DLD1 (cell line): ENCODE measurements around the gene SCARB2.

Source experiments
- in situ Hi-C: cut with HindIII; loops from 2 replicates; pipeline ENCODE4 v1.10.0; 2017; ENCODE audit warnings: low sequenced_read_pairs

The SCARB2 gene

GRCh38 chr4:76200771-76201231, 12.8 kb downstream of the SCARB2 start:
- in situ Hi-C loops: no loop called here

- in situ Hi-C loops: no loop called here
These were observed 13.9 kb downstream of the SCARB2 start for GRCh38 chr4:76199664-76200211.

GRCh38 chr4:76198411-76199237, 15.0 kb downstream of the SCARB2 start:
- in situ Hi-C loops: no loop called here

GRCh38 chr4:76197971-76198410, 15.6 kb downstream of the SCARB2 start:
- in situ Hi-C loops: no loop called here

- in situ Hi-C loops: no loop called here
These were observed 16.4 kb downstream of the SCARB2 start for GRCh38 chr4:76197031-76197743.

DNA sequence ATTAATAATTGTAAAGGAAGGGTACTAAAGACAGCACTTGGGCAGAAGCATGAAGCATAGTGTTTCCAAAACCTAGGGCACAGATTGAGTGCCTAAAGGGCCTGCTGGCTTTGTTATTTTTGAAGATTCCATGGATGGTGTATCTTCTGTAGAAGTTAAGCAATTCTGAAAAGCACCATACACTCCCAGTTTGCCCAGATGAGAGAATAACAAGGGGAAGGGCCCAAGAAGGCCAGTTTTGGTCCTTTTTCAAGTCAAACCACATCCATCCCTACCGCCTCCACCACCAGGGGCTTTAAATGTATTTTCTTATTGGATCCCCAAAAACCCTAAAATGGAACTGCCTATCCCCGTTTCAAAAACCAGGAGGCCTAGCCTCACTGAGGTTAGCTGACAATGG, 17.2 kb downstream of the SCARB2 start:
- in situ Hi-C loops: no loop called here

DNA sequence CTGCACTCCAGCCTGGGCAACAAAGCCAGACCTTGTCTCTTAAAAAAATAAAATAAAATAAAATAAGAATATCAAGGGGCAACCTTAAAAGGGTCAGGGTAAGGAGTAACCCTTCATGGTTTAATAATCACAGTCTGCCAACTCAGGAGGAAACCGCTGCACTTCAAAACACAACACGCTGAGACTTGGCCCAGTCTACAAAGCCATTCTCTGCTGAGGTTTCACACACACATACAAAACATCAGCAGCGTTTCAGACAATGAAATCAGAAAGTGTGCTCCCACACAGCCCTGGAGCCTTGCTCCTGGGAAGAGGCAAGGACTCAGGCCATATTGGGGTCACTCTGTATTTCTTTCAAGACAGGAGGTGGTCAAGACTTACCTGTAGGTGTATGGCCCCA, 18.3 kb downstream of the SCARB2 start:
- in situ Hi-C loops: no loop called here

GRCh38 chr4:76194325-76194724, 19.3 kb downstream of the SCARB2 start:
- in situ Hi-C loops: no loop called here

GRCh38 chr4:76192236-76192635, 21.4 kb downstream of the SCARB2 start:
- in situ Hi-C loops: no loop called here

- in situ Hi-C loops: no loop called here
These were observed 25.1 kb downstream of the SCARB2 start for GRCh38 chr4:76188557-76188956.

DNA sequence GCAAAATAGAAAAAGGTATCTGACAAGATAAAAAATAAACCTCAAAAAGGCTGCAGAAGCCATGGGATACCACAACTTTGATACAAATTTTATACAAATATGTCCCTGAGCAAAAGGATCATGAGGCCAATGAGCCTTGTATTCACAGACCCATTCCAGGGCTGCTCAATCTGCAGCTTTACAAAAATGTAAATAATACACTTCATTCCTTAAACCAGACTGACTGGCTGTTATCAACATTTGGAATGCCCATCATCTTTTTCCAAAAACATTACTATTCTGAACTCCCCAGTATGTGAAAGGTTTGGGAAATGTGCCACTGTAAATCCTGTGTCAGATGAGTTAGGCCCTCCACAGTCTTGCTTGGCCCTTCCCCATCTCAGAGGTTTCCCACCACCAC, 25.5 kb downstream of the SCARB2 start:
- in situ Hi-C loops: no loop called here

DNA sequence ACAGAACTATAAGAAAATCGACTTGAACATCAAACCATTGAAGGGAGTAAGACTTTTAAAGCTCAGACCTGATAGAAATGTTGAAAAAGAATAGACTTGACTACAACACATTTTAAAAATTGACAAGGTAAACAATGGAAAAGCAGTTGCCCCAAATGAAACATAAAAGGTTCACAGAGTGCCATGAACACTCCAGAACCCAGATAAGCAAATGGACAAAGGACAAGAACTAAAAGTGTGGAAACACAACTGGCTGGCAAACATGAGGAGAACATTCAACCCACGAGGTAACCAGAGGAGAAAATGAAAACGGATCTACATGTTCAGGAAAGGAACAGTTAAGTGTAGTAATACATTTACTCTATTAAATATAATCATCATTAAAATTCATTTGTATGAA, 26.5 kb downstream of the SCARB2 start:
- in situ Hi-C loops: no loop called here

- in situ Hi-C loops: no loop called here
These were observed 31.2 kb downstream of the SCARB2 start for GRCh38 chr4:76182463-76182862.

GRCh38 chr4:76179398-76180318, 34.0 kb downstream of the SCARB2 start:
- in situ Hi-C loops: no loop called here

DNA sequence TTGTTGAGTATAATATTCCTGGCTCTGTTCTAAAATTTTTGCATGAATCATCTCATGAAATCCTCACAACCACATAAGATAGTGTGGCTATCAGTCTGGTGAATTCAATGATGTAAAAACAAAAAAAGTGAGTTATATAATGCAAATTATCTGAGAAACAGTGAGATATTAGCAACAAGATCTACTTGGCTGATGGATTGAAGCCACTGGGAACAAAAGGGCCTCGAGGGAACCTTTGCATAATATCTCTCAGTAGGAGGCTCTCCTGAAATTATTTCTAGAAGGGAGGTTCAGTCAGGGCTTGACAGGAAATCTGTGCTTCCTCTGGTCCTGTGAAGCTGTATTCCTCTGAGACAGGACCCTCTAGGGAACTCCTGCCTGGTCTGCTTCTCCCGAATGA, 35.3 kb downstream of the SCARB2 start:
- in situ Hi-C loops: no loop called here

DNA sequence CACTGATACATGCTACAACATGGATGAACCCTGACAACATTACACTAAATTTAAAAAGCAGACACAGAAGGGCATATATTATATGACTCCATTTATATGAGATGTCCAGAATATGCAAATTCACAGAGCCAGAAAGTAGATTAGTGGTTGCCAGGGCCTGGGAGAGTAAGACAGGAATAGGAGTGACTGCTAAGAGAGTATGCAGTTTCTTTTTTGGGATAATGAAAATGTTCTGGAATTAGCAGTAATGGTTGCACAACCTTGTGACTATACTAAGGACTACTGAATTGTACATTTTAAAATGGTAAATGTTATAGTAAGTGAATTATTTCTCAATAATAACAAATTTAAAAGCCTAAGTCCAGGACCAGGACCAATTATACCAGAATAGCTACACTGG, 35.9 kb downstream of the SCARB2 start:
- in situ Hi-C loops: no loop called here

DNA sequence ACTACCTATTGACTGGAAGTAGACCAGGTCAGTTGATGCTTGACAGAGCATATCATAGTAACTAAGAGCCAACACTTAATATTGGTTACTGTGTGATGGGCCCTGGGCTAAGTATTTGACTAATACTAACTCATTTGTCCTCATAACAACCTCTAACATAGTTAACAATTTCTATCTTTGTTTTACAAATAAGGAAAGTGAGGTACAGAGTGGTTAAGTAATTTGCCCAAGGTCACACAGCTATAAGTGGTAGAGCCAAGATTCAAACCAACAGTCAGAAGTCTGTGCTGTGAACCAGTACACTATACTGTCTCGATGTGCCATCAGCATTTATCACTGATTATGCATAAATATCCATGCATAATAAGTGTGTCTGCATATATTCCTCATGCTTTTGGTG, 38.3 kb downstream of the SCARB2 start:
- in situ Hi-C loops: no loop called here

DNA sequence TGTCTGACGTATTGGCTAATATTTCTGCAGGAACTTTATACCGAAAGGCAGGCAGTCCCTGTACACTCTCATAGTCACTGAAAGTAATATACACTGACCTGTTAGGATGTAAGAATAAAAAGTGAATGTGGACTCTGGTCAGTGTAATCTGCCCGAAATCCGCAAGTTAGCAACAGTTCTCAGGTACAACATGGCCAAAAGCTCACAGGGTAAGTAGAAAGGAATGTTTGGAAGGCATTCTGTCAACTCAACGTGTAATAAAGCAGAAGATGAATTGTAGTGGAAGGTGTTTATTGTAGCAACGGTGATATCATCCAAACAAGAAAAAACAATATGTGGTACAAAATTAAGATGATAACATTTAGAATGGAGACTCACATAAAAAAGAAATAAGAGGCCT, 39.4 kb downstream of the SCARB2 start:
- in situ Hi-C loops: no loop called here

GRCh38 chr4:76168688-76169087, 44.9 kb downstream of the SCARB2 start:
- in situ Hi-C loops: no loop called here

DNA sequence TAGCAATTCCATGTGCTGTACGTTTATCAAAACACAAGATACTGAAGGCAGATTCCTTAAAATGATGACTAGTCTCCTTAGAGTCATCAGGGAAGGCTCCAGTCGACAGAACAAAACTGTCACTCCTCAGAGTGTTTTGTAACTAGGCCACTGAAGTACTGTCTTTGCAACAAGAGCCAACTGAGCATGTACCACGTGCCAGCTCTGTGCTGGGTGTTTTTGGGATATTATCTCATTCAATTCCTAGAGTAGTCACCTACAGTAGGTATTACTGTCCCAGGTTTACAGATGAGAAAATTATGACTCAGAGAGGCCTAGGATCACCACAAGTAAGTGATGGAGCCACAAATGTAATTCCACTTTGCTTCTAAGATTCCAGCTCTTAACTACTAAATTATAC, 47.1 kb downstream of the SCARB2 start:
- in situ Hi-C loops: no loop called here

- in situ Hi-C loops: no loop called here
These were observed 53.3 kb downstream of the SCARB2 start for GRCh38 chr4:76160355-76160754.
